ENCODE data around the gene WDR13.

WDR13 gene

GRCh38 chrX:48598614-48599013 is 1.3 kb downstream of the WDR13 start:
- TF ChIP-seq NFIC (IDR thresholded peaks at IDR 0.05) (no peak), USF1 (IDR thresholded peaks at IDR 0.05) (no peak), MAX (IDR thresholded peaks at IDR 0.05) (no peak), TCF12 (IDR thresholded peaks at IDR 0.05; ENCODE audit: low read depth) (no peak), RAD21 (IDR thresholded peaks at IDR 0.05; ENCODE audit: low read depth) (no peak), CEBPB (IDR thresholded peaks at IDR 0.05) (no peak), EGR1 (IDR thresholded peaks at IDR 0.05) (no peak), CREB1 (IDR thresholded peaks at IDR 0.05; ENCODE audit: low read depth) (no peak), EP300 (IDR thresholded peaks at IDR 0.05; ENCODE audit: borderline replicate concordance) (no peak), YY1 (IDR thresholded peaks at IDR 0.05; ENCODE audit: low read depth) (no peak), ZBTB7A (IDR thresholded peaks at IDR 0.05; ENCODE audit: low read depth) (no peak)

- TF ChIP-seq RAD21 (IDR thresholded peaks at IDR 0.05; ENCODE audit: low read depth), result no peak
- no peak for TF ChIP-seq EP300 (IDR thresholded peaks at IDR 0.05; ENCODE audit: borderline replicate concordance)
- no peak for TF ChIP-seq EGR1 (IDR thresholded peaks at IDR 0.05)
- TF ChIP-seq REST (IDR thresholded peaks at IDR 0.05; ENCODE audit: low read depth), result no peak
- TF ChIP-seq USF1 (IDR thresholded peaks at IDR 0.05), result no peak
- no peak for TF ChIP-seq CREB1 (IDR thresholded peaks at IDR 0.05; ENCODE audit: low read depth)
- no peak for TF ChIP-seq MAX (IDR thresholded peaks at IDR 0.05)
- TF ChIP-seq FOXM1 (IDR thresholded peaks at IDR 0.05; ENCODE audit: borderline replicate concordance, low read depth), result no peak
- no peak for TF ChIP-seq TCF12 (IDR thresholded peaks at IDR 0.05; ENCODE audit: low read depth)
- no peak for TF ChIP-seq CEBPB (IDR thresholded peaks at IDR 0.05)
- no peak for TF ChIP-seq NFIC (IDR thresholded peaks at IDR 0.05)
- TF ChIP-seq TAF1 (IDR thresholded peaks at IDR 0.05; ENCODE audit: low read depth), result no peak
- no peak for TF ChIP-seq ZBTB7A (IDR thresholded peaks at IDR 0.05; ENCODE audit: low read depth)
- no peak for TF ChIP-seq YY1 (IDR thresholded peaks at IDR 0.05; ENCODE audit: low read depth)
- TF ChIP-seq TEAD4 (IDR thresholded peaks at IDR 0.05), result no peak
Observed at GRCh38 chrX:48599341-48599740, 2.0 kb downstream of the WDR13 start.

GRCh38 chrX:48600226-48600625 is 2.9 kb downstream of the WDR13 start:
- no peak for TF ChIP-seq CEBPB (IDR thresholded peaks at IDR 0.05)
- no peak for TF ChIP-seq TAF1 (IDR thresholded peaks at IDR 0.05; ENCODE audit: low read depth)
- TF ChIP-seq EGR1 (IDR thresholded peaks at IDR 0.05), result no peak
- TF ChIP-seq ZBTB7A (IDR thresholded peaks at IDR 0.05; ENCODE audit: low read depth), result no peak
- TF ChIP-seq USF1 (IDR thresholded peaks at IDR 0.05), result no peak
- no peak for TF ChIP-seq RAD21 (IDR thresholded peaks at IDR 0.05; ENCODE audit: low read depth)
- no peak for TF ChIP-seq MAX (IDR thresholded peaks at IDR 0.05)
- no peak for TF ChIP-seq TEAD4 (IDR thresholded peaks at IDR 0.05)
- TF ChIP-seq CREB1 (IDR thresholded peaks at IDR 0.05; ENCODE audit: low read depth), result no peak
- TF ChIP-seq YY1 (IDR thresholded peaks at IDR 0.05; ENCODE audit: low read depth), result no peak
- no peak for TF ChIP-seq TCF12 (IDR thresholded peaks at IDR 0.05; ENCODE audit: low read depth)
- TF ChIP-seq FOXM1 (IDR thresholded peaks at IDR 0.05; ENCODE audit: borderline replicate concordance, low read depth), result no peak
- TF ChIP-seq EP300 (IDR thresholded peaks at IDR 0.05; ENCODE audit: borderline replicate concordance), result no peak
- TF ChIP-seq REST (IDR thresholded peaks at IDR 0.05; ENCODE audit: low read depth), result no peak
- no peak for TF ChIP-seq NFIC (IDR thresholded peaks at IDR 0.05)

- TF ChIP-seq TAF1 (IDR thresholded peaks at IDR 0.05; ENCODE audit: low read depth), result no peak
- no peak for TF ChIP-seq NFIC (IDR thresholded peaks at IDR 0.05)
- TF ChIP-seq REST (IDR thresholded peaks at IDR 0.05; ENCODE audit: low read depth), result no peak
- TF ChIP-seq CEBPB (IDR thresholded peaks at IDR 0.05), result no peak
- no peak for TF ChIP-seq RAD21 (IDR thresholded peaks at IDR 0.05; ENCODE audit: low read depth)
Observed at GRCh38 chrX:48601741-48602394, 4.6 kb downstream of the WDR13 start.

Data from Ishikawa (cell line).